Mucosa of descending colon (tissue), 3 donors: Measurements from ENCODE around the gene DRC1. TPM values are rescaled to one million over a fixed set of nuclear protein-coding genes. Genes with fewer than 3 reads are reported as not detected.

Experiments used
- ATAC-seq: fragments of 200-7000 bp; cut with Tn5 transposase; one replicate; pipeline ENCODE4 v1.9.1; 2020; ENCODE audit warnings: mild to moderate bottlenecking, moderate library complexity
- DNase-seq, 3 donors: peaks; one replicate each; pipeline ENCODE4 v3.0.0-alpha.2; 2020
- H3K36me3 ChIP-seq: fragments of 200-600 bp; one replicate; pipeline ENCODE4 v1.8.0; 2021; ENCODE audit warnings: low read depth, mild to moderate bottlenecking
- H3K4me1 ChIP-seq: fragments of 200-600 bp; one replicate; pipeline ENCODE4 v1.8.0; 2021; ENCODE audit warnings: low read depth, mild to moderate bottlenecking
- H3K4me3 ChIP-seq: fragments of 200-600 bp; one replicate; pipeline ENCODE4 v1.8.0; 2021; ENCODE audit warnings: mild to moderate bottlenecking
- H3K9me3 ChIP-seq: fragments of 200-600 bp; one replicate; pipeline ENCODE4 v1.8.0; 2021; ENCODE audit warnings: mild to moderate bottlenecking
- intact Hi-C, 2 donors: fragments of 100-400 bp; cut with DNase I in 1 of 2; cut with micrococcal nuclease in 1 of 2; formaldehyde crosslinking; loops; one replicate each; pipeline versions ENCODE4 v1.11.0 to v1.11.1; 2022; cut with DNase I, micrococcal nuclease
- total RNA-seq, 3 donors: library from RNA; stranded (reverse); fragmentation: NEBNext Ultra II Directional in 2 of 3; extraction: Animal tissue kit (Norgen Biotek cat#: 25700) in 2 of 3; gene quantifications; one replicate each; pipeline versions ENCODE4 v1.2.1 to v1.2.4, GENCODE V29; 2021 to 2023
- TF ChIP-seq, protein P1 (sequence below): fragments of 200-600 bp; IDR thresholded peaks from one replicate; pipeline ENCODE4 v1.8.0; 2022; ENCODE audit warnings: antibody characterized with exemption, mild to moderate bottlenecking
- donor health status: DM: no; HTN: no; CAD: no; lungs with moderate emphysema.
- donor health status: DM: no; HTN: no; CAD: no.
- donor health status: DM: no; HTN: yes; CAD: no.

Gene DRC1
- total RNA-seq, 3 donors from 2014 or later: not detected

DNA sequence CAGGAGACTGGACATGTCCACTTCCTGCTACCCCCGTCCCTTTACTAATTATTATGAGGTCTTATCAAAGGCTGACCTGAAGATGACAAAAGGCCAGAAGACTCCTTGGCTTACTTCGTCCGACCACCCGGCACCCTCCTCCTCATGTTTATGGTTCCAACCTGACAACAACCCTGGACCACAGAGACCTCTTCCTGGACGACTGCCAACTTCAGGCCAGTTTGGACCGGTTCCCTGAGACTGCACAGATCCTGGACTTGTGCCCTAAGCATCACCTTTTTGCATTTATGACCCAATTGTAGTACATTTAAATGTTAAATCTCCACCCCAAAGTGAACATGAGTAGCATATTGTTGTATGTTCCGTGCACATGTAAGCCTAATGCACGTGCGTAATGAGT is 5.8 kb downstream of the DRC1 start:
- no peaks in the 10 kb centered on the region for H3K9me3 ChIP-seq
- intact Hi-C loops: no loop called here
- H3K4me1 ChIP-seq: no peaks in the 10 kb centered on the region
- ATAC-seq: no peak
- TF ChIP-seq, protein P1, sequence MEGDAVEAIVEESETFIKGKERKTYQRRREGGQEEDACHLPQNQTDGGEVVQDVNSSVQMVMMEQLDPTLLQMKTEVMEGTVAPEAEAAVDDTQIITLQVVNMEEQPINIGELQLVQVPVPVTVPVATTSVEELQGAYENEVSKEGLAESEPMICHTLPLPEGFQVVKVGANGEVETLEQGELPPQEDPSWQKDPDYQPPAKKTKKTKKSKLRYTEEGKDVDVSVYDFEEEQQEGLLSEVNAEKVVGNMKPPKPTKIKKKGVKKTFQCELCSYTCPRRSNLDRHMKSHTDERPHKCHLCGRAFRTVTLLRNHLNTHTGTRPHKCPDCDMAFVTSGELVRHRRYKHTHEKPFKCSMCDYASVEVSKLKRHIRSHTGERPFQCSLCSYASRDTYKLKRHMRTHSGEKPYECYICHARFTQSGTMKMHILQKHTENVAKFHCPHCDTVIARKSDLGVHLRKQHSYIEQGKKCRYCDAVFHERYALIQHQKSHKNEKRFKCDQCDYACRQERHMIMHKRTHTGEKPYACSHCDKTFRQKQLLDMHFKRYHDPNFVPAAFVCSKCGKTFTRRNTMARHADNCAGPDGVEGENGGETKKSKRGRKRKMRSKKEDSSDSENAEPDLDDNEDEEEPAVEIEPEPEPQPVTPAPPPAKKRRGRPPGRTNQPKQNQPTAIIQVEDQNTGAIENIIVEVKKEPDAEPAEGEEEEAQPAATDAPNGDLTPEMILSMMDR: no peak
- H3K36me3 ChIP-seq: no peaks in the 10 kb centered on the region
- H3K4me3 ChIP-seq: no peak overlapping the region
- no peak for DNase-seq

DNA sequence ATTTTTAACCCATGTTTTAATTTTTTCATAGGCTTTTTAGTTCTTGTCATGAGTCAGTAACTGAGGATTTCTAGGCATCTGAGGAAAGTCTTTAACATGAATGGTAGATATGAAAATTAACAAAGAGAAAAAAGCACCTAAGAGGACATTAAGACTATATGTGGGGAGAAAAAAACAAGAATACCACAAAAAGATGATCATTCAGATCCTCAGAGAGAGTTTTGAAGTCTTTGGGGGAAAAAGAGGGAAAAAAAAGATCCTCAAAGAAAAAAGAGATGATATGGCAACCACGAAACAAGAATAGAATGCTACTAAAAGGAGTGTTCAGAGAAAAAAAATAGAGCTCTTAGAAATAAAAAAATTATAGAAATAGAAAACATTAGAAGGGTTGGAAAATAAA is 8.1 kb downstream of the DRC1 start:
- H3K9me3 ChIP-seq: no peaks in the 10 kb centered on the region
- no peaks in the 10 kb centered on the region for H3K4me1 ChIP-seq
- no peak for ATAC-seq
- DNase-seq: no peak
- H3K4me3 ChIP-seq: no peak overlapping the region
- no peaks in the 10 kb centered on the region for H3K36me3 ChIP-seq
- intact Hi-C loops: no loop called here
- TF ChIP-seq, protein P1: no peak

DNA sequence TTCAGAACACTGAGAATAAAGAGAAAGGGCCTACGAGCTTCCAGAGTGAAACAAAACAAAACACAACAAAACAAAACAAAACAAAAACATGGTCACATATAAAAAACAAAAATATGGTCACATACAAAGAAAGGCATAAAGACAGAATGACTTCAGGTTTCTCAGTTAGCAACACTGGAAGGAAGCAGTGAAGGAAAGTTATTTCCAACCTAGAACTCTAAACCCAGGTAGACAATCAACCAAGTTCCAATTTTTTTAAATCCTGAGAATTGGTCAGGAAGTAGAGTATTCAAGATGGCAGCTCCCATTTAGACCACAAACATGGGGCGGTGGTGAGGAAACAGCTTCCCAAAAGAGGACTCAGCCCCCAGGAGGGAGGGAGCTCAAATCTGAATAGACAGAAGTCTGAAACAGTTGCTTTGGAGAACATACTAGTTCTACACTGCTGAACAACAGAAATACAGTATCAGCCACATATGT is 9.1 kb downstream of the DRC1 start:
- DNase-seq (no peak), ATAC-seq (no peak)
- H3K36me3 ChIP-seq: no peaks in the 10 kb centered on the region
- no peaks in the 10 kb centered on the region for H3K4me1 ChIP-seq
- intact Hi-C loops: no loop called here
- H3K9me3 ChIP-seq: no peaks in the 10 kb centered on the region
- H3K4me3 ChIP-seq: no peak overlapping the region
- TF ChIP-seq, protein P1: no peak

DNA sequence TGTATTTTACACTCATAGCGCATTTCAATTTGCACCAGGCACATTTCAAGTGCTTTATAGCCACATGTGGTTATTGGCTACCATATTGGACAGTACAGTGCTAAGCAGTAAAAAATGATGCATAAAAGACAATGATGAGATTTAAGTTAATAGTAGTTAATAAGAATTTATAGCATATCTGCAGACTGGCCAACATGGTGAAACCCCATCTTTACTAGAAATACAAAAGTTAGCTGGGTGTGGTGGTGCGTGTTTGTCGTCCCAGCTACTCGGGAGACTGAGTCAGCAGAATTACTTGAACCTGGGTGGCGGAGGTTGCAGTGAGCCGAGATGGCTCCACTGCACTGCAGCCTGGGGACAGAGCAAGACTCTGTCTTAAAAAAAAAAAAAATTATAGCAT is 9.7 kb downstream of the DRC1 start:
- Histone ChIP-seq H3K36me3 (no peaks in the 10 kb centered on the region), H3K4me1 (no peaks in the 10 kb centered on the region), H3K9me3 (no peaks in the 10 kb centered on the region), H3K4me3 (no peak overlapping the region)
- TF ChIP-seq, protein P1: no peak
- no peak for ATAC-seq
- DNase-seq: no peak
- intact Hi-C loops: no loop called here

DNA sequence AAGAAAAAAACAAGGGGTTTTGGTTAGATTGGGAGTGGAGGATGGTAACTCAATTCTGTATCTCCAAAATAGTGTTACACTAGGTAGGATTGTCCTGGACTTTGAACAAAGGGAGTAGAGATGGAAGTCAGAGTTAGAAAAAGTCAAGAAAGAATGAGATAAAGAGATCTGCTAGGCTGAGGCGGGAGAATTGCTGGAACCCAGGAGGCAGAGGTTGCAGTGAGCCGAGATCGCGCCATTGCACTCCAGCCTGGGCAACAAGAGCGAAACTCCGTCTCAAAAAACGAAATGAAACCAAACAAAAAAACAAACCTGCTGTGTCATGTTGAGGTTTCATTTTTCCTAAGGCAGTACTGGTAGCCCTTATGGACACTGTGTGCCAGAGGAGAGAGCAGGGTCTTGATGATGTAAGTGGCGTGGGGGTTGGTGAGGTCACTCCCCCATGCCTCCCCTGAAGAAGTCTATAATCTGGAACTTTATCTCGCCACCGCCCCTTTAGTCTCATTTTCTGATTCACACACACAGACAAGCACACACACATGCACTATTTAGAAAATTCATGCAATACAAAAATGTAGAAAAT is 10.5 kb downstream of the DRC1 start:
- H3K4me3 ChIP-seq: no peak overlapping the region
- DNase-seq (no peak), ATAC-seq (no peak)

More for the DNA sequence above, 10.5 kb downstream of the DRC1 start:
- Histone ChIP-seq H3K9me3 (no peaks in the 10 kb centered on the region), H3K4me1 (no peaks in the 10 kb centered on the region), H3K36me3 (no peaks in the 10 kb centered on the region)
- intact Hi-C loops: no loop called here
- TF ChIP-seq, protein P1: no peak
